ENCODE data around the gene BBLN.
"Not testable (repeated sequence)": the region's sequence is repeated elsewhere in the genome, so short reads cannot be mapped to it uniquely, and the experiment has no call there.

Gene BBLN, protein sequence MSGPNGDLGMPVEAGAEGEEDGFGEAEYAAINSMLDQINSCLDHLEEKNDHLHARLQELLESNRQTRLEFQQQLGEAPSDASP

DNA sequence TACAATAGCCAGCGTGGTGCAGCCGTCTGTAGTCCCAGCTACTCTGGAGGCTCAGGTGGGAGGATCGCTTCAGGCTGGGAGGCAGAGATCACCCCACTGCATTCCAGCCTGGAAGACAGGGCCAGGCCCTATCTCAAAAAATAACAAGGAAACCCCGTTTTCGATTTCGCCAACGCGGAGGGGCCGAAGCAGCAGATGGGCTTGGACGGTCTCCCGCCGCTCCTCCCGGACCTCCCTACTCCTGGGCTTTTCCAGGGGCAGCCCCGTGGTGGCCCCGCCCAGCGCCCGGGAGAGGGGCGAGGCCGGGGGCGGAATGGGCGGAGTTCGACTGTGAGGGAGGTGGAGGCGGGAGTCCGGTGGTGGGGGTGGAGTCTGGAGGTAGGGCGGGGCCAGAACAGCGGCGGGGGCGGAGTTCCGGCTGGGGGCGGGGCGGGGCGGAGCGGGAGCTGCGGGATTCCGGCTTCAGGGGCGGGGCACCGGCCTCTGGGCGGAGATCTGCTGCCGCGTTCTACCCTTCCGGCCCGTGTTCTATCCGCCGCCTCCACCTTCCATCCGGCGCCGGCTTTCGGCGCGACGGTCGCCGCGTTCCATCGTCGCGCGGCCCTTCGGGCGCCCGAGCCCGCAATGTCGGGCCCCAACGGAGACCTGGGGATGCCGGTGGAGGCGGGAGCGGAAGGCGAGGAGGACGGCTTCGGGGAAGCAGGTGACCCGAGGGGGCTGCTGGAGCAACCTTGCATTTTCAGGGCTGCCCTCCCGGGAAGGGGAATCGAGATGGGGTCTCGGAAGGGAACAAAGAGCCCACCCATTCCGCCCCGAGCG, at the start of gene BBLN:
BBLN (plus strand) TSS at position 482 of the 819 bp plus-strand sequence; CDS start at position 625, 143 bp downstream.
- H3K4me1 Mint-ChIP-seq, result peaks cover 21% of the 10 kb centered on the region
- H3K27ac Mint-ChIP-seq, result peak within 1 kb of the TSS; percentile 88
- no peaks in the 10 kb centered on the region for H3K9me3 Mint-ChIP-seq
- peak within 1 kb of the TSS; percentile 80 for H3K4me3 Mint-ChIP-seq
- peaks cover 2% of the 10 kb centered on the region for H3K36me3 Mint-ChIP-seq
- H3K27me3 Mint-ChIP-seq, result no peaks in the 10 kb centered on the region

- not testable (repeated sequence) for H3K27me3 Mint-ChIP-seq, H3K4me1 Mint-ChIP-seq, H3K9me3 Mint-ChIP-seq
These were observed 48.3 kb upstream of the BBLN start for GRCh38 chr9:128111726-128112125.

GRCh38 chr9:128113526-128114325, 46.3 kb upstream of the BBLN start:
- Mint-ChIP-seq H3K9me3 (no peaks in the 10 kb centered on the region), H3K27me3 (no peaks in the 10 kb centered on the region), H3K4me1 (peaks cover 14% of the 10 kb centered on the region), H3K4me3 (no peak overlapping the region), H3K27ac (no peak overlapping the region), H3K36me3 (peaks cover 7% of the 10 kb centered on the region)

More at GRCh38 chr9:128111726-128112125, 48.3 kb upstream of the BBLN start:
- peaks cover 14% of the 10 kb centered on the region for H3K36me3 Mint-ChIP-seq
- H3K27ac Mint-ChIP-seq, H3K4me3 Mint-ChIP-seq: not testable (repeated sequence)

- Mint-ChIP-seq H3K36me3 (peaks cover 6% of the 10 kb centered on the region), H3K4me3 (no peak overlapping the region), H3K9me3 (no peaks in the 10 kb centered on the region), H3K27me3 (no peaks in the 10 kb centered on the region), H3K4me1 (peaks cover 12% of the 10 kb centered on the region), H3K27ac (no peak overlapping the region)
These were observed 45.5 kb upstream of the BBLN start for GRCh38 chr9:128114326-128115186.

DNA sequence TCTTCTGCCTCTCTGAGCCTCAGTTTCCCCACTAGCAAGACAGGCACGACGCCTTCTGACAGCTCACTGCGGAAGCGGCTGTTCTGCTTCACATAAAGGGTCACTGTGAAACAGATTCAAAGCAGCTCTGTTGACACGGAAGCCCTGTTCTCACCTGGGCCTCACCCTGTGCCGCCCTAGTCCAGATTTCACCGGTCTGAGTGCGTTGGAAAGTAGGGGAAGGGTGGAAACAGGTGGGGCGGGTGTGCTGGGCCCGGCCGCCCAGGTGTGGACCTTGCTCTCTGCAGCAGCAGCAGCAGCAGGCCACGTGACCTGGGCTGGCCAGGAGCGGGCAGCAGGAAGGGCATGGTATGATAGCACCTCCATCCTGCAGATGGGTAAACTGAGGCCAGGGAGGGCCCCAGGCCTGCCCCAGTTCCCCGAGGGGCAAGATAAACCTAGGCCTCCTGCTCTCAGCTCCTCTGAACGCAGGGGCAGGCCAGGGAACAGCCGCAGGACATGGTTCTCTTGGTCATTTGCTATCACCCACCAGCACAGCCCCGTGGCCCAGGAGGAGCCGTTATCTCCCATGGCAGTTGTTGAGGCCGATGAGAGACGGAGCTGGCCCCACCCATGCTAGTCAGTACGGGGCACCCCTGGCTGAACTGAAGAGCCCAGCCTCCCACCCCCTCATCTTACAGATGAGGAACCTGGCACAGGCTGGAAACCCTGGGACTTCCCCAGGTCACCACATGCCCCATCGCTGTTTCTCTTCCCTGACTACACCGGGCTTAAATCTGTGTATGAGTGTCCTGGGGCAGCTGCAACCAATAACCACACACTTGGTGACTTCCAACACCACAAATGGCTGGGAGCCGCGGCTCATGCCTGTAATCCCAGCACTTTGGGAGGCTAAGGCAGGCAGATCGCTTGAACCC, 44.6 kb upstream of the BBLN start:
- Mint-ChIP-seq H3K36me3 (peaks cover 3% of the 10 kb centered on the region), H3K4me3 (no peak overlapping the region), H3K9me3 (no peaks in the 10 kb centered on the region), H3K4me1 (peaks cover 8% of the 10 kb centered on the region), H3K27ac (no peak overlapping the region), H3K27me3 (no peaks in the 10 kb centered on the region)

GRCh38 chr9:128116104-128117083, 43.7 kb upstream of the BBLN start:
- Mint-ChIP-seq H3K4me3 (no peak overlapping the region), H3K27ac (no peak overlapping the region), H3K9me3 (no peaks in the 10 kb centered on the region), H3K36me3 (peaks cover 3% of the 10 kb centered on the region), H3K4me1 (peaks cover 8% of the 10 kb centered on the region), H3K27me3 (no peaks in the 10 kb centered on the region)

- no peaks in the 10 kb centered on the region for H3K27me3 Mint-ChIP-seq
- H3K4me1 Mint-ChIP-seq, result peaks cover 8% of the 10 kb centered on the region
- peaks cover 3% of the 10 kb centered on the region for H3K36me3 Mint-ChIP-seq
- H3K27ac Mint-ChIP-seq, result peak overlapping the region; percentile 43
- H3K9me3 Mint-ChIP-seq, result no peaks in the 10 kb centered on the region
- no peak overlapping the region for H3K4me3 Mint-ChIP-seq
These were observed 42.2 kb upstream of the BBLN start for GRCh38 chr9:128117613-128118471.

GRCh38 chr9:128118472-128118857, 41.6 kb upstream of the BBLN start:
- H3K4me3 Mint-ChIP-seq, result no peak overlapping the region
- H3K4me1 Mint-ChIP-seq, result peaks cover 8% of the 10 kb centered on the region
- H3K36me3 Mint-ChIP-seq, result peaks cover 2% of the 10 kb centered on the region

DNA sequence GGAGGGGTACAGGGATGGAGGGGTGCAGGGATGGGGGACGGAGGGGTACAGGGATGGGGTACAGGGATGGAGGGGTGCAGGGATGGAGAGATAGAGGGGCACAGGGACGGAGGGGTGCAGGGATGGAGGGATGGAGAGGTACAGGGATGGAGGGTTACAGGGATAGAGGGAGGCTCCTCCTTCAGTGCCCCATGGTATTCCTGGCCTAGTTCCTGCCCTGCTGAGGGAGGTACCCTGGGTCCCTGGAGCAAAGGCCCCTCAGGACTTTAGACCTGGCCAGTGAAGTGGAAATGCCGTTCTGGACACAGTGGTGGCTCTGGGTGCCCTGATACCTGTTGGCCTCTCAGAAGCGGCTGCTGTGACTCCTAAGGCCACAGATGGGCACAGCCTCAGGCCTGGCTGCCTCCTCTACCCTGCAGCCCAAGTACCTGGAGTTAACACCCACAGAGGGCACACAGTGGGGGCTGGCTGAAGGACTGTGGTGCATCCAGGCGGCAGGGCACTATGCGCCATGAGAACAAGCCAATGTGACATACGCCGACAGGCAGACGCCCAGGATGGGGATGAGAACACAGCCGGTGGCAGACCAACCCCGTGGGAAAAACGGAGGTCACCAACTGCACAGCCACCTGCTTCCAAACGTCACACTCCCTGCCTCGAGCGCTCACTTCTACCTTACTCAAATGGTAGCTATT, 40.9 kb upstream of the BBLN start:
- no peak overlapping the region for H3K27ac Mint-ChIP-seq
- H3K36me3 Mint-ChIP-seq, result peaks cover 1% of the 10 kb centered on the region
- H3K9me3 Mint-ChIP-seq, result no peaks in the 10 kb centered on the region
- no peaks in the 10 kb centered on the region for H3K27me3 Mint-ChIP-seq
- no peak overlapping the region for H3K4me3 Mint-ChIP-seq
- peaks cover 8% of the 10 kb centered on the region for H3K4me1 Mint-ChIP-seq

More at GRCh38 chr9:128118472-128118857, 41.6 kb upstream of the BBLN start:
- peak overlapping the region; percentile 68 for H3K27ac Mint-ChIP-seq
- no peaks in the 10 kb centered on the region for H3K9me3 Mint-ChIP-seq
- H3K27me3 Mint-ChIP-seq, result no peaks in the 10 kb centered on the region

GRCh38 chr9:128120061-128120740, 39.9 kb upstream of the BBLN start:
- H3K4me1 Mint-ChIP-seq, result peaks cover 14% of the 10 kb centered on the region
- H3K27ac Mint-ChIP-seq, result no peak overlapping the region
- H3K27me3 Mint-ChIP-seq, result no peaks in the 10 kb centered on the region
- H3K4me3 Mint-ChIP-seq, result no peak overlapping the region
- H3K36me3 Mint-ChIP-seq, result peaks cover 1% of the 10 kb centered on the region
- no peaks in the 10 kb centered on the region for H3K9me3 Mint-ChIP-seq

- Mint-ChIP-seq H3K9me3 (no peaks in the 10 kb centered on the region), H3K27ac (no peak overlapping the region), H3K4me3 (no peak overlapping the region), H3K36me3 (no peaks in the 10 kb centered on the region), H3K27me3 (no peaks in the 10 kb centered on the region), H3K4me1 (peaks cover 21% of the 10 kb centered on the region)
These were observed 39.2 kb upstream of the BBLN start for GRCh38 chr9:128120741-128121465.

Data from activated naive CD4-positive, alpha-beta T cell treated with anti-CD3 and anti-CD28 coated beads, Interleukin-2, amount 50 U/mL, for 24 hours (primary cell).